ENCODE results near the gene PRKCZ. TPM values are rescaled to one million over a fixed set of nuclear protein-coding genes. Genes with fewer than 3 reads are reported as not detected.

PRKCZ gene
- total and polyA plus RNA-seq, 2 of the 4 experiments (the other 2 are of a cell fraction) = 2.0 to 3.5 TPM

- in situ Hi-C loops (cut with MboI; ENCODE audit: low sequenced_read_pairs) (no loop called here), dilution Hi-C loops (cut with HindIII; ENCODE audit: low sequenced_read_pairs, unreplicated experiment) (no loop called here)
Measured at GRCh38 chr1:2209400-2210083, 159.3 kb downstream of the PRKCZ start.

More at GRCh38 chr1:2209400-2210083, 159.3 kb downstream of the PRKCZ start:
- Histone ChIP-seq H3K4me1 (ENCODE audit: control insufficient read depth, insufficient read depth, low read length) (peaks cover 56% of the 10 kb centered on the region), H3K14ac (replicated peaks; ENCODE audit: low read depth, low read length) (no peak overlapping the region), H3K9me1 (ENCODE audit: insufficient read depth, low read length) (peaks cover 8% of the 10 kb centered on the region), H2BK15ac (ENCODE audit: low read depth, low read length) (no peak overlapping the region; the same call in 2 of the 3 replicates), H3K9me3 (ENCODE audit: control insufficient read depth, insufficient read depth, low read length) (no peaks in the 10 kb centered on the region), H4K8ac (ENCODE audit: low read depth in 2 of 2, low read length in 2 of 2) (no peak overlapping the region), H3K56ac (ENCODE audit: extremely low read depth, insufficient read depth, low read length) (no peak overlapping the region), H2AFZ (replicated peaks; ENCODE audit: low read length, poor library complexity) (no peak overlapping the region), H2AK5ac (ENCODE audit: low read depth, low read length) (peak overlapping the region; percentile 2; the same call in 1 of the 2 replicates), H3K79me1 (ENCODE audit: low read depth in 1 of 2, low read length in 2 of 2) (peaks cover 0 to 32% of the 10 kb centered on the region in 2 experiments; a peak in 3 of 4 replicates), H2AK9ac (replicated peaks; ENCODE audit: low read depth, low read length, poor library complexity) (peak overlapping the region; percentile 55), H3K4ac (ENCODE audit: low read depth, low read length) (peak overlapping the region; percentile 16; the same call in 1 of the 2 replicates), H4K20me1 (ENCODE audit: insufficient read depth, low read length) (no peaks in the 10 kb centered on the region; the same call in 1 of the 2 replicates), H2BK5ac (ENCODE audit: low read depth, low read length, poor library complexity, severe bottlenecking) (no peak overlapping the region), H3K4me3 (ENCODE audit: insufficient read depth, low read depth, low read length) (no peak overlapping the region), H3K4me2 (ENCODE audit: low read depth, low read length) (no peak overlapping the region), H3K27me3 (ENCODE audit: control insufficient read depth, insufficient read depth, low read length) (no peaks in the 10 kb centered on the region), H3K23ac (ENCODE audit: low read depth, low read length) (no peak overlapping the region), H3K9ac (ENCODE audit: low read depth, low read length) (no peak overlapping the region), H4K5ac (ENCODE audit: low read depth, low read length) (no peak overlapping the region), H3K27ac (ENCODE audit: insufficient read depth, low read length) (no peak overlapping the region), H2BK120ac (ENCODE audit: low read depth, low read length) (no peak overlapping the region), H2BK20ac (ENCODE audit: low read depth, low read length) (no peak overlapping the region), H3K36me3 (ENCODE audit: control insufficient read depth, insufficient read depth, low read length) (no peaks in the 10 kb centered on the region), H4K91ac (ENCODE audit: insufficient read depth, low read depth, low read length) (peak overlapping the region; percentile 22), H3K18ac (ENCODE audit: low read depth, low read length) (no peak overlapping the region)
- no TSS peak for BruUV-seq (replicated peaks)
- DNase-seq (no peak), ATAC-seq (ENCODE audit: low read depth) (no peak)
- WGBS, 2 experiments (ENCODE audit: extremely low coverage in 2 of 2, insufficient read length in 1 of 2) = 67% methylated on average over 2 of the region's 18 CpGs; no CpG with 5 or more reads in 1 of the 2 experiments
- ChIA-PET CTCF (interaction anchor here (0.9 kb wide), 1 partner anchor 15 kb away, joined by 4 read pairs; the partner anchor contains the start of gene FAAP20), POLR2A (ENCODE audit: unreplicated experiment) (interaction anchor here (0.5 to 1.1 kb wide), 2 partner anchors 20 to 25 kb away, joined by 3 to 9 read pairs; no protein-coding TSS in a partner anchor)
- intact Hi-C loops (cut with micrococcal nuclease) = no loop called here
- TF ChIP-seq CHD1 (IDR thresholded peaks at IDR 0.05; ENCODE audit: low read depth, low read length) = no peak
- TF ChIP-seq RCOR1 (IDR thresholded peaks at IDR 0.05; ENCODE audit: insufficient replicate concordance, low read length) = no peak
- no peak for TF ChIP-seq POLR2A (IDR thresholded peaks at IDR 0.05; ENCODE audit: low read depth, low read length)
- no peak for TF ChIP-seq BHLHE40 (IDR thresholded peaks at IDR 0.05; ENCODE audit: low read depth, low read length)
- TF ChIP-seq ELK1 (IDR thresholded peaks at IDR 0.05; ENCODE audit: borderline replicate concordance, low read depth, low read length) = no peak
- TF ChIP-seq CEBPB (IDR thresholded peaks at IDR 0.05; ENCODE audit: low read depth, low read length) = no peak
